GM12864 (cell line): ENCODE results near the gene PLEKHS1.

Experiments
- DNase-seq: peaks from one replicate; pipeline ENCODE4 v3.0.0-alpha.2; 2011; ENCODE audit warnings: low read depth
- H3K4me3 ChIP-seq: 2 replicates; pipeline ENCODE4 v1.5.1; 2011; ENCODE audit warnings: mild to moderate bottlenecking, low read depth, low read length, control low read depth
- TF ChIP-seq, protein P1 (sequence below): IDR thresholded peaks from 2 replicates; pipeline ENCODE4 v1.5.1; 2011; ENCODE audit warnings: low read depth, mild to moderate bottlenecking, moderate library complexity, low read length, control low read depth, inconsistent platforms; ENCODE audit errors: missing control alignments

PLEKHS1 gene

DNA sequence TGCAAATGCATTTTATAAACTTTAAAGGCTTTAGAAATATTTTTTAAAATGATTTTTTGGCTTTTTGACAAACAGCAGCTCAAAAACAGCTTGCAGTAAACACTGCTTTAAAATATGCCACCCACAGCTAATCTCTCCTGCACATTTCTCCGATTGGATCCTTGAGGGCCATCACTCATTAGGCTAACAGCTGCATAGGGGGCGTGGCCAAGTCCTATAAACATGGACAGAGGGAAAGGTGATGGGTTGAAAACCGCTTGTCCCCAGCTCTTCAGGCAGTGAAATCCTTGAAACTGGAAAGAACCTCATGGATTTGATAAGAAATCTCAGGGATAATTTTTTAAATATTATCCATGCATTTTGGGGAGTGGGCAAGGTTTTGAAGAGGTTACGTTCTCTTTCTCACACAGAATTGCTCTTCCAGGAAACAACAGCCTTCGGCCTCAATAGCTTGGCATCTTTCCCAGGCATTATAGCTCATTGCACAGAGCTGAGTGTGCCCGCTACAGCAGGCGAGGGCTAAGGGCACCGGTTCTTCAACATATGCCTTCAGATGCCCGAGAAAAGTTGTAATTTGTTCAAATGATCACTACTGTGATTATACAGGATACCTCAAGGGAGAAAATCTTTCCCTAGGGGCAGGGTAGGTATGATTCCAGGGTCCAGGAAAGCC is 1.7 kb downstream of the PLEKHS1 start:
- no peak overlapping the region for H3K4me3 ChIP-seq
- no peak for DNase-seq
- TF ChIP-seq, protein P1, sequence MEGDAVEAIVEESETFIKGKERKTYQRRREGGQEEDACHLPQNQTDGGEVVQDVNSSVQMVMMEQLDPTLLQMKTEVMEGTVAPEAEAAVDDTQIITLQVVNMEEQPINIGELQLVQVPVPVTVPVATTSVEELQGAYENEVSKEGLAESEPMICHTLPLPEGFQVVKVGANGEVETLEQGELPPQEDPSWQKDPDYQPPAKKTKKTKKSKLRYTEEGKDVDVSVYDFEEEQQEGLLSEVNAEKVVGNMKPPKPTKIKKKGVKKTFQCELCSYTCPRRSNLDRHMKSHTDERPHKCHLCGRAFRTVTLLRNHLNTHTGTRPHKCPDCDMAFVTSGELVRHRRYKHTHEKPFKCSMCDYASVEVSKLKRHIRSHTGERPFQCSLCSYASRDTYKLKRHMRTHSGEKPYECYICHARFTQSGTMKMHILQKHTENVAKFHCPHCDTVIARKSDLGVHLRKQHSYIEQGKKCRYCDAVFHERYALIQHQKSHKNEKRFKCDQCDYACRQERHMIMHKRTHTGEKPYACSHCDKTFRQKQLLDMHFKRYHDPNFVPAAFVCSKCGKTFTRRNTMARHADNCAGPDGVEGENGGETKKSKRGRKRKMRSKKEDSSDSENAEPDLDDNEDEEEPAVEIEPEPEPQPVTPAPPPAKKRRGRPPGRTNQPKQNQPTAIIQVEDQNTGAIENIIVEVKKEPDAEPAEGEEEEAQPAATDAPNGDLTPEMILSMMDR = no peak

DNA sequence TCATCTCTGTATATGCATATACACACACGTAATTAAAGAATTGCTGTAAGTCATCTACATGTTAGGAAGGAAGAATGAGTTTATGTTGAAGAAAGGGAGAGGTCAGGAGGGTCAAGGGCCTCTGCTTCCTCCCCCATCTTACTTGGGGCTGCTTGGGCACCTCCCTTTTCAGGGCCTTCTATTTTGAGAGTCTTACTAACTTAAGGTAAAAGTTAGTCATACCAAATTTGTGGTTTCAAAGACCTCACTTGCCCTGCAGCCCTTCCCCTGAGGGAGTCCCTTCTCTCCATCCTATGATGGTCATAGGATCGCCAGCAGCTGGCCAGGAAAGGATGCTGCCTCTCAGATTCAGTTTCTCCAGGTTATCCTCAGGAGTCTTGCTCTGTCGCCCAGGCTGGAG is 2.6 kb downstream of the PLEKHS1 start:
- no peak for DNase-seq
- H3K4me3 ChIP-seq = no peak overlapping the region
- TF ChIP-seq, protein P1 = no peak

DNA sequence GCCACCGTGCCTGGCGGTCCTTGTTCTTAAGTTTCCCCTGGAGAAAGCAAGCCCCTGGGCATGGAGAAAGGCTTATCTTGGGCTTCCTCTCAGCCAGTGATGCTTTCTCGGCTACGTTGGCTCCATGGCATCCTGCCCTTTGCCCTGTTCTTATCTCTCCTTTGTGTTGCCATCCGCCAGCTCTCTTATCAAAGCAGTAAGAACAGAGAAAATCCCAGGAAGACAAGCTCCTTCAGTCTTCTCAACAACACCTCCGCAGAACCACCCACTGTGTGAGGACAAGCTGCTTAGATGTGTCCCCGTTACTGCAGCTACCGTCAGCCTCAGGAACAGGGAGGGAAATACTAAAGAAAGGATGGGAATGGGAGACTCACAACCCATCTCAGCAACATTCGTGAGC is 3.3 kb downstream of the PLEKHS1 start:
- no peak for DNase-seq
- H3K4me3 ChIP-seq = no peak overlapping the region
- TF ChIP-seq, protein P1 = no peak

DNA sequence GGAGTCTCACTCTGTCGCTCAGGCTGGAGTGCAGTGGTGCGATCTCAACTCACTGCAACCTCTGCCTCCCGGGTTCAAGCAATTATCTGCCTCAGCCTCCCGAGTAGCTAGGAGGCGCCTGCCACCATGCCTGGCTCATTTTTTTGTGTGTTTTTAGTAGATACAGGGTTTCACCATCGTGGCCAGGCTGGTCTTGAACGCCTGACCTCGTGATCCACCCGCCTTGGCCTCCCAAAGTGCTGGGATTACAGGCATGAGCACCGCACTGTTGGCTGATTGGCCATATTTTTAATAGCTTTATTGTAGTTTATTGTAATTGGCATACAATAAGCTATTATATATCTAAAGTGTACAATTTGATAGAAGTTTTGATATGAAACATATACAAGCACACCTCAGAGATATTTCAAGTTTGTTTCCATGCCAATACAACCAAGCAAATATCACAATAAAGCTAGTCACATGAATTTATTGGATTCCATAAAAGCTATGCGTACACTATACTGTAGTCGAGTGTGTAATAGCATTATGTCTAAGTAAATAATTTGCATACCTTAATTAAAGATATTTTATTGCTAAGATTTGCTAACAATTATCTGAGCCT is 5.6 kb downstream of the PLEKHS1 start:
- TF ChIP-seq, protein P1 = no peak
- DNase-seq = no peak
- H3K4me3 ChIP-seq = no peak overlapping the region

DNA sequence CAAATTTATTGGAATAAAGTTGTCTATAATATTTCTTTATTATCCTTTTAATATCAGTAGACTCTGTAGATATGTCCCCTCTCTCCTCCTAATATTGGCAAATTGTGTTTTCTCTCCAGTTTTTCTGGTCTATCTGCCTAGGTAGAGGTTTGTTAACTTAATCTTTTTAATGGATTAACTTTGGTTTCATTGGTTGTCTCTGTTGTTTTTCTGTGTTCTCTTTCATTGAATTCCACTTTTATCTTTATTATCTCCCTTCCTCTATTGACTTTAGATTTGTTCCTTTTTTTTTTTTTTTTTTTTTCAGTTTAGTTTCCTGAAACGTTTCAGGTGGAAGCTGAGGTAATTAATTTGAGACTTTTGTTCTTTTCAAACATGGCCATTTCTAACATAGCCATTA is 10.6 kb downstream of the PLEKHS1 start:
- DNase-seq = no peak
- H3K4me3 ChIP-seq = no peak overlapping the region
- TF ChIP-seq, protein P1 = no peak

DNA sequence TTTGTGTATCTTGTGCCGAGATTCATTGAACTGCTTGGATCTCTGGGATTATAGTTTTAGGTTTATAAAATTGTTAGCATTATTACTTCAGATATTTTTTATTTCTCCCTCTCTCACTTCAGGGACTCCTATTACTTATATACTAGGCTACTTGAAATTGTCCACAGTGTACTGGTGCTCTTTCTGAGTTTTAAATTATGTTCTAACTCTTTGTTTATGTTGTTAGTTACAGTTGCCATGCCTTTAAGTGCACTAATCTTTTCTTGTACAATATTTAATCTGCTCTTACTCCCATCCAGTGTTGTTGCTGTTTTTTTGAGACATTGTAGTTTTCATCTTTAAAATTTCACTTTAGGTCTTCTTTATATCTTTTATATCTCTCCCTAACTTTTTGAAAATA is 13.1 kb downstream of the PLEKHS1 start:
- TF ChIP-seq, protein P1 = no peak
- H3K4me3 ChIP-seq = no peak overlapping the region
- DNase-seq = no peak

DNA sequence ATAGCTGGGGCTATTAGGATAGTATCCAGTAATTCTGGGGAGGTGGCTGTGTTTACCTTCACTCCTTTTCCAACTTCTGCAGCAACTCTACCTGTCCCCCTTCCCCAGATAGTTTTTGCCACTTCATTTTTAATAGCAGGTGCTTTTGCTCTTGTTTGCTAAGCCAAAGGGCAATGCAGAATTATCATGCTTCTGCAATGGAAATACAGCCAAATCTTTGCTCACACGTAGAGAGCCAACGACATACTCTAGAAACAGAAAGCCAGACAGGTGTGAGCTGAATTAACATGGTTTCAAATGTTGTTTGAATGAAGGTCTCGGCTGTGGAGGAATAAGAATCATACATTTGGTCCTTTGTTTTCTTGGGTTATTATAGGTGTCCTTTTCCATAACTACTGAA is 14.4 kb downstream of the PLEKHS1 start:
- H3K4me3 ChIP-seq = no peak overlapping the region

More for the DNA sequence above, 14.4 kb downstream of the PLEKHS1 start:
- no peak for DNase-seq
- TF ChIP-seq, protein P1 = no peak
